PC-3 (cell line): ENCODE data around the gene ZDHHC21. TPM values are rescaled to one million over a fixed set of nuclear protein-coding genes. Genes with fewer than 3 reads are reported as not detected.
"Not testable (repeated sequence)": the region's sequence is repeated elsewhere in the genome, so short reads cannot be mapped to it uniquely, and the experiment has no call there.

ENCODE experiments used
- ATAC-seq: fragments of 200-7000 bp; cut with Tn5 transposase; 2 replicates; pipeline ENCODE4 v1.9.1; 2020; ENCODE audit warnings: mild to moderate bottlenecking, moderate library complexity
- BruUV-seq: library from RNA; stranded (reverse); fragments of 400-500 nt; replicated peaks from 2 replicates; lab custom pipeline; 2021; lab: Mats Ljungman, UMichigan
- CTCF ChIA-PET: fragments of 300-600 bp; sonication (Branson Sonifier 250); formaldehyde crosslinking; loops from one replicate; lab custom pipeline; 2022; ENCODE audit warnings: antibody characterized with exemption; lab: Charles Lee
- POLR2A ChIA-PET: fragments of 300-600 bp; sonication (Branson Sonifier 250); formaldehyde crosslinking; loops from one replicate; lab custom pipeline; 2022; ENCODE audit warnings: antibody characterized with exemption; ENCODE audit not compliant: unreplicated experiment; lab: Charles Lee
- DNase-seq: peaks from one replicate; pipeline ENCODE4 v3.0.0-alpha.2; 2015
- H2AFZ ChIP-seq: fragments of 300-600 bp; sonication (generic); 2 replicates; pipeline ENCODE4 v1.6.0; 2016; ENCODE audit warnings: antibody characterized with exemption, low read length
- H3F3A ChIP-seq: fragments of 300-600 bp; sonication (generic); one replicate; pipeline ENCODE4 v1.6.0; 2017; ENCODE audit warnings: antibody characterized with exemption, low read length, control low read depth, mild to moderate bottlenecking; ENCODE audit not compliant: unreplicated experiment
- H3K27ac ChIP-seq: fragments of 300-600 bp; sonication (generic); 2 replicates; pipeline ENCODE4 v1.5.1; 2016; ENCODE audit warnings: mild to moderate bottlenecking, low read length
- H3K27me3 ChIP-seq: fragments of 300-600 bp; sonication (generic); 2 replicates; pipeline ENCODE4 v1.6.1; 2016; ENCODE audit warnings: low read length, mixed read lengths
- H3K36me3 ChIP-seq: fragments of 300-600 bp; sonication (generic); 2 replicates; pipeline ENCODE4 v1.6.1; 2016; ENCODE audit warnings: low read depth, mixed run types, low read length, mixed read lengths
- H3K4me1 ChIP-seq: fragments of 300-600 bp; sonication (generic); 2 replicates; pipeline ENCODE4 v1.5.1; 2016; ENCODE audit warnings: low read length; ENCODE audit not compliant: insufficient read depth
- H3K4me2 ChIP-seq: fragments of 300-600 bp; sonication (generic); 2 replicates; pipeline ENCODE4 v1.6.0; 2016; ENCODE audit warnings: low read length
- H3K4me3 ChIP-seq: fragments of 300-600 bp; sonication (generic); 2 replicates; pipeline ENCODE4 v1.5.1; 2016; ENCODE audit warnings: mild to moderate bottlenecking, low read length, mixed read lengths
- H3K79me2 ChIP-seq: fragments of 300-600 bp; sonication (generic); 2 replicates; pipeline ENCODE4 v1.6.1; 2017; ENCODE audit warnings: low read length, mixed read lengths
- H3K9ac ChIP-seq: fragments of 300-600 bp; sonication (generic); 2 replicates; pipeline ENCODE4 v1.6.0; 2016; ENCODE audit warnings: mild to moderate bottlenecking, low read length
- H3K9me2 ChIP-seq: fragments of 300-600 bp; sonication (generic); replicated peaks from 2 replicates; pipeline ENCODE4 v1.6.1; 2016; ENCODE audit warnings: mixed run types, low read length, mixed read lengths
- H3K9me3 ChIP-seq: fragments of 300-600 bp; sonication (generic); 2 replicates; pipeline ENCODE4 v1.6.1; 2016; ENCODE audit warnings: low read length, mixed read lengths
- H4K20me1 ChIP-seq: fragments of 300-600 bp; sonication (generic); 2 replicates; pipeline ENCODE4 v1.6.1; 2016; ENCODE audit warnings: low read length, mixed read lengths
- EZH2 ChIP-seq: fragments of 300-600 bp; sonication (generic); IDR thresholded peaks from one replicate; pipeline ENCODE4 v1.6.1; 2017; ENCODE audit warnings: antibody characterized with exemption, mild to moderate bottlenecking, low read length; ENCODE audit not compliant: unreplicated experiment
- EZH2phosphoT487 ChIP-seq: fragments of 300-600 bp; sonication (generic); IDR thresholded peaks from 2 replicates; pipeline ENCODE4 v1.6.1; 2018; ENCODE audit warnings: mild to moderate bottlenecking, antibody characterized with exemption, low read length, borderline replicate concordance
- intact Hi-C: fragments of 100-400 bp; cut with micrococcal nuclease; formaldehyde crosslinking; loops from 2 replicates; pipeline ENCODE4 v1.9.0; 2023
- total RNA-seq: library from RNA; depleted of rRNA; stranded (reverse); fragments of >200 nt; gene quantifications from 2 replicates; pipeline ENCODE4 v1.2.3, GENCODE V29; 2014
- TF ChIP-seq, protein P1 (sequence below): fragments of 300-600 bp; sonication (generic); conservative IDR thresholded peaks from 2 replicates; pipeline ENCODE4 v1.5.1; 2017; ENCODE audit warnings: antibody characterized with exemption, low read depth, mild to moderate bottlenecking, low read length

ZDHHC21 gene
- total RNA-seq, 1 experiment from 2014 or later = 6.2 TPM

DNA sequence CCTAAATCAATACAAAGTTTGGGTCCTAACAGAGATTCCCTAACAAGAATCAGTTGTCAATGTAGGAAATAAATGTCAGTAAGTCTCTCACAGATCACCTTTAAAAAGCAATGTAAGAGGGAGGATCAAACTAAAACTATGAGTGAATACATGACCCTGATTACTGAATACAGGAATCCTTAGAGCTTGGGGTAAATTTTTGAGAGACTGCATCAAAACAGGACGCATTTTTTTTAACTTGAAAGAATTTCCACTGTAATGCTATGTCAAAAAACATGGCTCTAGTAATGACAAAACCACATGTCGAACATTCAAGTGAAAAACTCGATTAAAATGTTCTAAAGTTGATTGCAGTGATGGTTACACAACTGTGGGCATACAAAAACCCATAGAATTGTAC is 21.9 kb downstream of the ZDHHC21 start:
- CTCF ChIA-PET = no interaction called here
- TF ChIP-seq EZH2phosphoT487 (no peak), EZH2 (no peak)
- TF ChIP-seq, protein P1, sequence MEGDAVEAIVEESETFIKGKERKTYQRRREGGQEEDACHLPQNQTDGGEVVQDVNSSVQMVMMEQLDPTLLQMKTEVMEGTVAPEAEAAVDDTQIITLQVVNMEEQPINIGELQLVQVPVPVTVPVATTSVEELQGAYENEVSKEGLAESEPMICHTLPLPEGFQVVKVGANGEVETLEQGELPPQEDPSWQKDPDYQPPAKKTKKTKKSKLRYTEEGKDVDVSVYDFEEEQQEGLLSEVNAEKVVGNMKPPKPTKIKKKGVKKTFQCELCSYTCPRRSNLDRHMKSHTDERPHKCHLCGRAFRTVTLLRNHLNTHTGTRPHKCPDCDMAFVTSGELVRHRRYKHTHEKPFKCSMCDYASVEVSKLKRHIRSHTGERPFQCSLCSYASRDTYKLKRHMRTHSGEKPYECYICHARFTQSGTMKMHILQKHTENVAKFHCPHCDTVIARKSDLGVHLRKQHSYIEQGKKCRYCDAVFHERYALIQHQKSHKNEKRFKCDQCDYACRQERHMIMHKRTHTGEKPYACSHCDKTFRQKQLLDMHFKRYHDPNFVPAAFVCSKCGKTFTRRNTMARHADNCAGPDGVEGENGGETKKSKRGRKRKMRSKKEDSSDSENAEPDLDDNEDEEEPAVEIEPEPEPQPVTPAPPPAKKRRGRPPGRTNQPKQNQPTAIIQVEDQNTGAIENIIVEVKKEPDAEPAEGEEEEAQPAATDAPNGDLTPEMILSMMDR = no peak
- 0 out of 2 replicates have a peak overlapping the region, but pooled peaks have one; percentile 16 for H3K4me2 ChIP-seq

DNA sequence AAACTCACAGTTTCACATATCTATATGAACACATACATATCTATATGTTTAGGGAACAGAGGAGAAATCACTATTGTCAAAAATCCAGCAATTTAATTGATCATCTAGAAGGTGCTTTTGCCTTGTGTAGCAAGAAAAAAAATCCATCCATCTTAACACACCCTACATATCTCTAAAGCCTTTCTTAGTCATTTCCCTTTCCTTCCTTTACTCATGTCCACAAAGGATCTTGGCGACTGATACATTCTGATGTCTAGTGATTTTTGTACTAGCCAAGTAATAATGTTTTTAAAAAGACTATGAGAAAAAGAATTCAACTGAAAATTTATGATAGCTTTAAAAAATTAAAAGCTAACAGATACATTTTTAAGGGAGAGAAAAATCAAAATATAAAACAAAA is 22.5 kb downstream of the ZDHHC21 start:
- Histone ChIP-seq H4K20me1 (no peaks in the 10 kb centered on the region), H3K27me3 (no peaks in the 10 kb centered on the region), H3K4me1 (peaks cover 11% of the 10 kb centered on the region), H3K79me2 (no peaks in the 10 kb centered on the region), H3K9ac (no peak overlapping the region), H3K9me3 (no peaks in the 10 kb centered on the region), H3F3A (no peaks in the 10 kb centered on the region), H3K4me2 (0 out of 2 replicates have a peak overlapping the region, but pooled peaks have one; percentile 16), H3K4me3 (no peak overlapping the region), H3K27ac (no peak overlapping the region), H2AFZ (no peak overlapping the region), H3K9me2 (no peaks in the 10 kb centered on the region), H3K36me3 (no peaks in the 10 kb centered on the region)
- intact Hi-C loops = no loop called here
- ATAC-seq = peak; percentile 77
- ChIA-PET CTCF (no interaction called here), POLR2A (interaction anchor here (0.6 kb wide), 1 partner anchor 607 kb away, joined by 8 read pairs; no protein-coding TSS in a partner anchor)
- DNase-seq = peak; percentile 34
- no peak for TF ChIP-seq EZH2
- no peak for TF ChIP-seq EZH2phosphoT487
- TF ChIP-seq, protein P1 = no peak
- BruUV-seq = no TSS peak

More for the DNA sequence above, 21.9 kb downstream of the ZDHHC21 start:
- intact Hi-C loops = no loop called here
- no peaks in the 10 kb centered on the region for H3K9me3 ChIP-seq
- peaks cover 11% of the 10 kb centered on the region for H3K4me1 ChIP-seq
- H3K36me3 ChIP-seq = no peaks in the 10 kb centered on the region
- no peak overlapping the region for H3K27ac ChIP-seq
- no peak for DNase-seq
- POLR2A ChIA-PET = no interaction called here
- no peak for ATAC-seq
- H3K9me2 ChIP-seq = no peaks in the 10 kb centered on the region
- H3K79me2 ChIP-seq = no peaks in the 10 kb centered on the region
- no peaks in the 10 kb centered on the region for H4K20me1 ChIP-seq
- H3F3A ChIP-seq = no peaks in the 10 kb centered on the region
- H3K9ac ChIP-seq = no peak overlapping the region
- H3K4me3 ChIP-seq = no peak overlapping the region
- H3K27me3 ChIP-seq = no peaks in the 10 kb centered on the region
- BruUV-seq = no TSS peak
- H2AFZ ChIP-seq = no peak overlapping the region

DNA sequence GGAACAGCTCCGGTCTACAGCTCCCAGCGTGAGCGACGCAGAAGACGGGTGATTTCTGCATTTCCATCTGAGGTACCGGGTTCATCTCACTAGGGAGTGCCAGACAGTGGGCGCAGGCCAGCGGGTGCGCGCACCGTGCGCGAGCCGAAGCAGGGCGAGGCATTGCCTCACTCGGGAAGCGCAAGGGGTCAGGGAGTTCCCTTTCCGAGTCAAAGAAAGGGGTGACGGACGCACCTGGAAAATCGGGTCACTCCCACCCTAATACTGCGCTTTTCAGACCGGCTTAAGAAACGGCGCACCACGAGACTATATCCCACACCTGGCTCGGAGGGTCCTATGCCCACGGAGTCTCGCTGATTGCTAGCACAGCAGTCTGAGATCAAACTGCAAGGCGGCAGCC is 29.2 kb downstream of the ZDHHC21 start:
- CTCF ChIA-PET, ATAC-seq, H3K9ac ChIP-seq, H3K79me2 ChIP-seq, intact Hi-C loops, H3K9me3 ChIP-seq, BruUV-seq, H3K4me2 ChIP-seq, H3K4me1 ChIP-seq, H3K36me3 ChIP-seq, H4K20me1 ChIP-seq, H3K27ac ChIP-seq, H2AFZ ChIP-seq, H3K9me2 ChIP-seq, POLR2A ChIA-PET, DNase-seq, H3K27me3 ChIP-seq, H3F3A ChIP-seq, H3K4me3 ChIP-seq: not testable (repeated sequence)
